Pulmonary artery endothelial cell (primary cell): Measurements from ENCODE around the gene NDUFS7. TPM values are rescaled to one million over a fixed set of nuclear protein-coding genes. Genes with fewer than 3 reads are reported as not detected.
A peak's percentile ranks its signal among the peaks of the same experiment; 100 is the strongest.

Source experiments
- DNase-seq: peaks from one replicate; pipeline ENCODE4 v3.0.0-alpha.2; 2011; ENCODE audit warnings: low read depth, low spot score
- total RNA-seq: library from RNA; depleted of rRNA; stranded (reverse); fragments of >200 nt; gene quantifications from 2 replicates; pipeline ENCODE4 v1.2.3, GENCODE V29; 2014

Gene NDUFS7
- total RNA-seq: 51.7 and 68.7 TPM in 2 replicates

DNA sequence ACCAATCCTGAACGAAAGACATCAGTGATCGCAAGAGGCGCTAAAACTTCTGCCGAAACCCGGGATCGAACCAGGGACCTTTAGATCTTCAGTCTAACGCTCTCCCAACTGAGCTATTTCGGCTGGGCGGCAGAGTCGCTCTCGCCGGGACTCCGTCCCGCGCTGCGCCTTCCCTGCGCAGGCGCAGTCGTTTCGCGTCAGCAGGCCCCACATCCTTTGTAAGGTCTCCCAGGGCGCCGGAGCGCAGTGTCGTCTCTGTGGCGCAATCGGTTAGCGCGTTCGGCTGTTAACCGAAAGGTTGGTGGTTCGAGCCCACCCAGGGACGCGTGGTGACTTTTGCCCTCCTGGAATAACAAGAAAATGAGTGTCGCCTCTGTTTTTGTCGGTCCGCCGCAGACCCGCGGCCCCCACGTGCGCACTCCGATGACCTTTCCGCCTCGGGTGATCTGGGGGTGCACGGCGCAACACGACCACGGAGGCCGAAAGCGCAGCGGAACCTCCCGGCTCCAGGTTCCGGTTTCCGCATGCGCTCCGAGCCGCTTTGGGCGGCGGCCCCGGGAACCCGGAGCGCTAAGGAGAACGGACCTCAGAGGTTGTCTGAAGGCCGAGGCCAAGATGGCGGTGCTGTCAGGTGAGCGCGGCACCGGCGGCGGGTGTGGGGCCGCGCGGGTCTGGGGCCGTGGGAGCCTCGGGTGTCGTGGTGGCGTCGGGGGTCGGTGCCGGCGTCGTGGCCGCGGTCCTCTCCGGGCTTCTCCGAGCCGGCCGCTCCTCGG lies at the start of gene NDUFS7:
TSS of gene NDUFS7 (plus strand) at position 596 of the 773 bp plus-strand sequence. CDS start at position 616, 20 bp downstream.
- peak; percentile 69 for DNase-seq

DNA sequence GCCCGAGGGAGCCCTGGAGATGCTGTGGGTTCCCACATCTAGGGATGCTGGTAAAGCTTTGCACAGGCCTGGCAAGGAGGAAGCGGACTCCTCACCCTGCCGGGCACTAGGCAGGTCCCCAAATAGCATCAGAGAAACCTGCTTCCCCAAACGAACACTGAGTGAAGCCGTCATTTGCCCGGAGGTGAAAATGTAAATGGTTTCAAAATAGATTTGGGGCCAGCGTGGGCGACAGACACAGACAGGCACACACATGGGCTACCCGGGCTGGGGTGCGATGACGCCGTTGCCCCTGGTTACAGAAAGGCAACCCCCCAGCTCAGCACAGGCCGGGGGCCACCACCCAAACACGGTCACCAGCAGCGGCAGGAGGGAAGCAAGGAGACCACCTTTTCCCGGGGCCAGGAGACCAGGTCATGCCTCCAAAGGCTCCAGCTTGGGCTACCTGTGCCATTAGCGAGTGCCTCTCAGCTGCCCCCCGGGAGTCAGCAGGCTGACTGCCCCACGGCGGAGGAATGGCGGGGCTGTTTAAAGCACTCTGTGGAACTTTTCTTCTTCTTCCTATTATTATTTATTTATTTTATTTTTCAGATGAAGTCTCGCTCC lies 47.5 kb upstream of the NDUFS7 start:
- no peak for DNase-seq

DNA sequence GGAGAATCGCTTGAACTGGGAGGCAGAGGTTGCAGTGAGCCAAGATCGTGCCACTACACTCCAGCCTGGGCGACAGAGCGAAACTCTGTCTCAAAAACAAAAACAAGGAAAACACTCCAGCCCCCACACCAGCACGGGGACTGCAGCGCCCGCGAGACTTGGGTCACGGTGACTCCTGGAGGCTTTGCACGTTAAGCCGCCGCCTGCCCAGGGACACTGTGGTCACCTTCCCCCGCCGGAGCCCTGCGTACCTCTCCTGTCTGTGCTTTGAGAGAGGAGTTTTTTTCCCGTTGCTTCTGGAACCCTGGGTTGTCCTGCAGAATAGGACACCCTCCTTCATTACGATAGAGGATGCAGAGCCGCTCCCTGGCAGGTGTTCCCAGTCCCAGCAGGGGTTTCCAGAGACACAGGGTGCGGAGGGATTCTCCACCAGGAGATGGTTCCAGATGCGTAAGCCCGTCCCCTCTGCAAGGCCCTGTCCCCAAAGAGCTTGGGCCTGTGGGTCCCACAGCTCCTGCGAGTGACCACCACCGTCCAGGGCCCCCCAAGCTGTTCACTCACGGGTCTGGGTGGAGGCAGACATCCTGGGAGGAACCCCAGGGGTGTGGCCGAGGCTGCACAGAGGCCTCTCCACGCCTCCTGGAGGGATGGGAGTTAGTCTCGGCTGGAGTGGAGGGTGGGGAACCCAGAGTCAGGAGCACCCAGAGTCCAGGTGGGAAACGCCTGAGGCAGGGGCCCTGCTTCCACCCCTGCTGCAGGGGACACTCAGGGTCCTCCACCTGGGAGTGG lies 42.8 kb upstream of the NDUFS7 start:
- DNase-seq: no peak

DNA sequence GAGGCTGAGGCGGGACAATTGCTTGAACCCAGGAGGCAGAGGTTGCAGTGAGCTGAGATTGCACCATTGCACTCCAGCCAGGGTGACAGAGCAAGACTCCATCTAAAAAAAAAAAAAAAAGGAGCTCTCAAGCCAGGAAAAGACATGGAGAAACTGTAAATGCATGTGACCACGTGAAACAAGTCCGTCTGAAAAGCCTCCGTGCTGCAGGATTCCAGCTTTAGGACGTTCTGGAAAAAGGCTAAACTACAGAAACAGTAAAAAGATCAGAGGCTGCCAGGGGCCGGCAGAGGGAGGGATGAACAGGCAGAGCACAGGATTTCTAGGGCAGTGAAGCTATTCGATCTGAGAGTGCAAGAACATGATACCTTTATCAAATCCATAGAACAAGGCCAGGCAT lies 40.7 kb upstream of the NDUFS7 start:
- no peak for DNase-seq

DNA sequence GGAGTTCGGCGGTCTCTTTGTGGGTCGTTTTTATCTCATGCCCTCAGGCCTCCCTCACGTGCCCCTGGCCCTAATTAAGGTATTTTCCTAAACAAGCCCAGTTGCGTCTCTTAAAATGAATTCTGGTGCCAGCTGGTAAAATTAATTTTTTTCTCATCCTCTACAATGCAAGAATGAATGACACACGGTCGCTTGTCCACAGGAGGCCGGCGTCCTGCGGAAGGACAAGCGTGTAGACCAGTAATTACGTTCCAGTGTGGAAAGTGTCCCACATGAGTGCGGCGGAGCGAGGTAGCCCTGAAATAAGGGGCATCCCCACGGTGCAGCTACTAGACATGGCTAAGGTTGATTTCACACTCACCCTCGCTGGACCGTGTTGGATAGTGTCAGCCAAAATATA lies 34.5 kb upstream of the NDUFS7 start:
- no peak for DNase-seq

DNA sequence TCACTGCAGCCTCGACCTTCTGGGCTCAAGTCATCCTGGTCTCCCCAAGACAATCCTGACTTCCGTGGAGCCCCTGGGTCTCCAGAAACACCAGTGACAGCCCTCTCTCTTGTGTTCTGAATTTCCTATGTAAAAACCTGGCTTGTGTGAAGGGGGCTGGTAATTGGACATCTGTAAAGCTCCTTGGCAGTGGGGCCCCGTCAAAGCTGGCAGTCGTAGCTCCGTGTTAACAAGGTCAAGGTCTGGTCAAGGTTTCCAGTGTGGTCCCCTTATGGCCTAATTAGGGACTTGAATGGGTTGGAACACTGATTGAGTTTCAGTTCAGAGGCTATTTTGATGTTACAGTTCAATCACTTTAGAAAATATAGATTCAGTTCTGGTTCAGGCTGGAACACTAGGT lies 32.8 kb upstream of the NDUFS7 start:
- no peak for DNase-seq

DNA sequence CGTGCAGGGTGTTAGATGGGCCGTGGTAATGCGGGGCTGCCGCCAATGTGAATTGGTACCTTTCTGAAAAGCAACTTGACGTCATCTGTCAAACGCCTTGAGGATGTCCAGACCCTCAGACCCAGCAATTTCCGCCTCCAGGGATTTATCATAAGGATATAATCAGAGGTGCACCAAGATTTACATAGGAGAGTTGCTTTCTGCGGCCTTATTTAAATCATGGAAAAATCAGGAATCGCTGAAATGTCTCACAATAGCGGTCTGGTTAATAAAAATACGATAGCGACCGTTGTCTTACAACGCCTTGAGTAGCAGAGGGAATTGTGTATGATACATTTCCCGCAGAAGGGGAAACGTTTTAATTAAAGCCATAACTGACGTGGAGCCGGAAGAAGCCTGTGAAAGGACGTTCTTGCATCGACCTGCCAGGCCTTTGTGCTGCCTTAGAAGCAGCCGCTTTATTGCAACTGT lies 32.3 kb upstream of the NDUFS7 start:
- DNase-seq: no peak

DNA sequence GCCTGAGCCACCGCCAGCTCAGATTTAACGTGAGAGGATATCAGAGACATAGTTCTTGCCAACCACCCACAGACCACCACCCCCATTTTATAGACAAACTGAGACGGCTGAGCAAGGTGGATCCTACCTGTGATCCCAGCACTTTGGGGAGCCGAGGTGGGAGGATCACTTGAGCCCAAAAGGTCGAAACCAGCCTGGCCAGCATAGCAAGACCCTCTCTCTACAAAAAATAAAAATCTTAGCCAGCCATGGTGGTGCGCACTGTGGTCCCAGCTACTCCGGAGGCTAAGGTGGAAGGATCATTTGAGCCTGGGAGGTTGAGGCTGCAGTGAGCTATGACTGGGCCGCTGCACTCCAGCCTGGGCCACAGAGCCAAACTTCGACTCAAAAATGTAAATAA lies 30.6 kb upstream of the NDUFS7 start:
- no peak for DNase-seq

DNA sequence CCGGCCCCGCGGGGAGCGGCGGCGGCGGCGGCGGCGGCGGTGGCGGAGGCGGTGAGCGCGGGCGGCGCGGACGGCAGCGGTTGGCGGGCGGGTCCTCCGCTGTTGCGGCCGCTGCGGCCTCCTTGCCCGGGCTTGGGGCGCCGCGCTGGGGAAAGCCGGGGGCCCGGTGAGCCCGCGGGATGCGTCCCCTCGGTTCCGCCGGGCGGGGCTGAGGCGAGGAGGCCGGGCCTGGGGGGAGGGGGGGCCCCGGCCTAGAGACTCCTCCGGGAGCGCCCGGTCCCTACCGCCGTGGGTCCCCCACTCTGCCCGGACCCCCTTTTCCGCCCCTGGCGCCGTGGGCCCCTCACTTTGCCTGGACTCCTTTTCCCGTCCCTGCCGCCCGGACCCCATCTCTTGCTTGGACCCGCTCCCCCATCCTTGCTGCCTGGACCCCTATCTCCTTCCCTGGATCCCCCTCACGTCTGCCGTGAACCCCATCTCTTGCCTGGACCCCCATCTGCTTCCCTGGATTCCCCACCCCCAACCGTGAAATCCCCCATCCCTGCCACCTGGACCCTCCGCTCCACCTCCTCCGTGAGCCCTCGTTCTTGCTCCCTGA lies 28.6 kb upstream of the NDUFS7 start:
- DNase-seq: no peak

DNA sequence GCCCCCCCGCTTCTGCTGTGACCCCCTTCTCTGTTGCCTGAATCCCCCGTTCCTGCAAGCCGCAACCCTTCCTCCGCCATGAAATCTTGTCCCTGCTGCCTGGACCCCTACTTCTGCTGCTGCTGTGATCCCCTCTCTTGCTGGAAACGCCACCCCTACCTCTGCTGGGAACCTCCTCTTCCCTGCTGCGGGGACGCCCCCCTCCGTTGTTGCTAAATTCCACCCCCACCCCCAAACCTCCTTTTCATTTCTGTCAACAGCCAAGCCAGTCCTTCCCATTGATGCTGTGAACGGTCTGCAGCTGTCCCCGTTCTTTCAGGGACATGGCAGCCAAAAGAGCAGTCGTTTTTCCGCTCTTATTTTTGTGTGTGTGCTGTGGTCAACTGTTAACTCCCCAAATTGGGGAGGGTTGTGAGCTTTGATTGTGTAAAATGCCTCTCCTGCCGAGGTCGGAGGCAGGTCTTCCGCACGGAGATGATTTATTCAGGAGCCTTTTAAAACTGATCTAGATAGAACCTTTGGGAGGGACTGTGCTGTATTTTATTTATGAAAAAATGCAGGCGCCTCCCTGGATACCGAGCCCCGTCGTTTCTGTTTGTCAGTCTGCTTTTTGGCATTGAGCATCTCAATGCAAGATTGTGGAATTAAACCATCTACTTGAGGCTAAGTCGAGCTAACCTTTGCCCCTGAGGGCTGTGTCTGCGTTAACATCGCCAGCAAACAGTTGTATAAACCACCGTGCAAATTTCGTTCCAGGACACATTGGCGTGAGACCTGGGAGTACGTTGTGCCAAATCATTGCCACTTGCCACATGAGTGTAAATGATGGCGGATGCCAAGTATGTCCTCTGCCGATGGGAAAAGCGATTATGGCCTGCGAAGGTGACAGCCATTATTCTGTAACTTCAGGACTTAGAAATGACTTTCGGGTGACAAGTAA lies 27.9 kb upstream of the NDUFS7 start:
- DNase-seq: no peak

DNA sequence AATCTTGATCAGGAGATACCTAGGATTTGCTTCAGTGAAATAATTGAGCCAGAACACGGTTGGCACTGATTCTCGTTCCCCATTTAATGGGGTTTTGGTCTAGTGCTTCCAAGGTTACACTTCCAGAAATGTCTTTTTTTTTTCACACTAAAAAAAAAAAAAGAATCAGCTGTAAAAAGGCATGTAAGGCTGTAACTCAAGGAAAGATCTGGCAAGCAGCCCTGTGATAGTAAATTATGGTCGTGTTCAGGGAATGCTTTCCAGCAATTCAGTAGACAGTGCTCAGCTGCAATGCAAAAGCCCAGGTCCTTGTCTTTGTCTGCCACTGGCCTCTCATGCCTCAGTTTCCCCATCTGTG lies 27.2 kb upstream of the NDUFS7 start:
- no peak for DNase-seq

DNA sequence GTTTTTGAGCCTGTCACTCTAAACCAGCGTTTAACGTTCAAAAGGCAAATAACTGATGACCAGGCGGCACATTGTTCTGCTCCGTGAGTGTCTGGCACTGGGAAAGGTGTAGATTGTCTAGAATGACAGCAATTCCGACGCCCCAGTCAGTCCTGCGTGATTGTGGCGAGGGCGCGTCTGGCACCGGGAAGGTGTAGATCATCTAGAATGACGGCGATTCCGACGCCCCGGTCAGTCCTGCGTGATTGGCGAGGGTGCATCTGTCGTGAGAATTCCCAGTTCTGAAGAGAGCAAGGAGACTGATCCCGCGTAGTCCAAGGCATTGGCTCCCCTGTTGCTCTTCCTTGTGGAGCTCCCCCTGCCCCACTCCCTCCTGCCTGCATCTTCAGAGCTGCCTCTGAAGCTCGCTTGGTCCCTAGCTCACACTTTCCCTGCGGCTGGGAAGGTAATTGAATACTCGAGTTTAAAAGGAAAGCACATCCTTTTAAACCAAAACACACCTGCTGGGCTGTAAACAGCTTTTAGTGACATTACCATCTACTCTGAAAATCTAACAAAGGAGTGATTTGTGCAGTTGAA lies 26.1 kb upstream of the NDUFS7 start:
- no peak for DNase-seq

DNA sequence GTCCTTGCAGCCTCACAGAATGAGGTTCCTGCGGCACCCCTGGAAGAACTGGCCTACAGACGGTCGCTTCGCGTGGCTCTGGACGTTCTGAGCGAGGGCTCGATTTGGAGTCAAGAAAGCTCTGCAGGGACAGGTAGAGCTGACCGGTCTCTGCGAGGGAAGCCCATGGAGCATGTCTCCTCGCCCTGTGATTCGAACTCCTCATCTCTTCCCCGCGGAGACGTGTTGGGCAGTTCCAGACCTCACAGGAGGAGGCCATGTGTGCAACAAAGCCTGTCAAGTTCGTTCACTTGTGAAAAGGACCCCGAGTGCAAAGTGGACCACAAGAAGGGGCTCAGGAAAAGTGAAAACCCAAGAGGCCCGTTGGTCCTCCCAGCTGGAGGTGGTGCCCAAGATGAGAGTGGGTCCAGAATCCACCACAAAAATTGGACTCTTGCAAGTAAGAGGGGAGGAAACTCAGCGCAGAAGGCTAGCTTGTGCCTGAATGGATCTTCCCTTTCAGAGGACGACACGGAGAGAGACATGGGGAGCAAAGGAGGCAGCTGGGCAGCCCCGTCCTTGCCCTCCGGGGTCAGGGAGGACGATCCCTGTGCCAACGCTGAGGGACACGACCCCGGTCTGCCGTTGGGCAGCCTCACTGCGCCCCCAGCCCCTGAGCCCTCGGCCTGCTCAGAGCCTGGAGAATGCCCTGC lies 23.4 kb upstream of the NDUFS7 start:
- DNase-seq: no peak

DNA sequence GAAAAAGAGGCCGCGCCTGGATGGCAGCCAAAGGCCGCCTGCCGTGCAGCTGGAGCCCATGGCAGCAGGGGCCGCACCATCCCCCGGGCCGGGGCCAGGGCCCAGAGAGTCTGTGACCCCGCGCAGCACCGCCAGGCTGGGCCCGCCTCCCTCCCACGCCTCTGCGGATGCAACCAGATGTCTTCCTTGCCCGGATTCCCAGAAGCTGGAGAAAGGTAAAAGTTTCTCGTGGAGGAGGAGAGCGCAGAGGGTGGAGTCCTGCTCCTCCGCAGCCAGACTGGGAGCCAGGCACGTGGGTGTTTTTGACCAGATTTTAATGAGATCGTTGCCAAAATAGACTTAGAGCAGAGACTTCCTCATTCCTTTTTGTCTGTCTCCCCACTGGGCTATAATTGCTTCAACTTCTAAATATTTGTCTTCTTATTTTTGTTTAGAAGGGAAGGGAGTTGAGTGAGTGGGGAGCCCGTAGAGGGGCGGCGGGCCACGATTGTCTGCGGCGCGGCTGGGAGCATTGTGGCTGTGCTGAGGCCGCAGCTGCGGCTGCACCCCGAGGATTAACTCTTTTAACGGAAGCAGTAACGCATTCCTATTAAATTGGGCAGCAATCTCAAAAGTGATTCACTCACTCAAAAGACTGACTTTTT lies 22.8 kb upstream of the NDUFS7 start:
- DNase-seq: no peak

DNA sequence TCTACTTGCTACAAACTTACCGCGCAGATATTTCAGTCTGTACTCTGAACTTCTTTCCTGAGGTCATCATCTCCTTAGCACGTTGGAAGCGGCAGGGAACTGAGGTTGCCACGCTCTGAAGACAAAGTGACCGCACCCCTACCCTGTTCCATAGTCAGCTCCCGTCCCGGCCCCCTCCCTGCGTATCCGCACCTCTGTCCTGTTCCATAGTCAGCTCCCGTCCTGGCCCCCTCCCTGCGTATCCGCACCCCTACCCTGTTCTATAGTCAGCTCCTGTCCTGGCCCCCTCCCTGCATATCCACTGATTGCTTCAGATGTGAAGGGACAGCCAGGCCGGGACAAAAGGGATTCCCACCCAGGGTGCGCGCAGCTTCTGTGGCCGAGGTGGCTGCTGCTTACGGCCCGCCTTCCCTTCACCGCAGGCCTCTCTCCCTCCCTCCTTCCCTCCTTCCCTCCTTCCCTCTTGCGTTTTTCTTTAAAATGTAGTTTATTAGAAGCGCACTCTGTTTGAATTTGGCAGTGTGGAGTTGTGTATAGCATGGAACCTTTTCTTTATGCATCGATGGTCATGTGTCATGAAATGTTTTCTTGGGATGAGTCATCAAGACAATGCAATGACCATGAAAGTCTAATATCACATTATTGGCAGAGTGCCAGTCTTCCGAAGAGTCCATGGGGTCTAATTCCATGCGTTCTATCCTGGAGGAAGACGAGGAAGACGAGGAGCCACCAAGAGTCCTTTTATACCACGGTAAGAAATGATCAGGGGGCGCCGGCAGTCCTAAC lies 21.9 kb upstream of the NDUFS7 start:
- no peak for DNase-seq

DNA sequence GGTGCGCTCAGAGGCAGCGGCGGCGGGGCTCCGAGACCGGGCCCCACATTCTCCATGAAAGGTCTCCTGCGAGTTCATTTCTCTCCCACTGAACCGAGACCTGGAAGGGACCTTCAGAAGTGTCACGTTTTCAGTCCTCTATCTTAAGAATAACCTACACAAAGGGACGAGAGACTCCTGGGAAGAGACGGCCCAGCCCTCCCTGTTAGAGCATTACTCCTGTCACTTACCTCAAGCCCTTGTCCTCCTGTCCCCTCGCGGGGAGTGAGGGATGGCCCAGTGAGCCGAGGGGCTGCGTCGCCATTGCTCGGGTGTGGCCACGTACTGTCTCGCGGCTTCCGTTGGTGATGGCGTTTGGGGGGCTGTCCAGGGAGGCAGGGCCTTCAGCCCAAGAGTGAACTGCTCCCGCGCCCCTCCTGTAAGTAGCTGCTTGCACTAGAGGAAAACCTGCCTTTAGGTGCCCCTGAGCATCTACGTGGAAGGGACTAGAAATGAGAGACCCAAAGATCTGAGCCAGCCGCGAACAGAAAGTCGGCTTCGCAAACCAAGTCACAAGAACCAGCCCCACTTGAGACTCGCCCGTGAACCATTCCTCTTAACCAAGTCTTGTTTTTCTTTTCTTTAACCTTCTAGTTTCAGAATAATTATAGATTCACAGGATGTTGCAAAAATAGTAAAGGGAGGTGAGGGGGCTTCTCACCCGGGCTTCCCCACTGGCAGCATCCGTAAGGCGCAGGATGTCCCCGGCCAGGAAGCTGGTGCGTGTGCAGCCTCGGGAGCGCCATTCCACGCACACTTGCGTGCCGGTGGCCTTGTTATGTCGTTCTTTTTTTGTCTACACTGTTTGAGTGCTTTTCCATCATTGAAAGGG lies 21.1 kb upstream of the NDUFS7 start:
- DNase-seq: no peak

DNA sequence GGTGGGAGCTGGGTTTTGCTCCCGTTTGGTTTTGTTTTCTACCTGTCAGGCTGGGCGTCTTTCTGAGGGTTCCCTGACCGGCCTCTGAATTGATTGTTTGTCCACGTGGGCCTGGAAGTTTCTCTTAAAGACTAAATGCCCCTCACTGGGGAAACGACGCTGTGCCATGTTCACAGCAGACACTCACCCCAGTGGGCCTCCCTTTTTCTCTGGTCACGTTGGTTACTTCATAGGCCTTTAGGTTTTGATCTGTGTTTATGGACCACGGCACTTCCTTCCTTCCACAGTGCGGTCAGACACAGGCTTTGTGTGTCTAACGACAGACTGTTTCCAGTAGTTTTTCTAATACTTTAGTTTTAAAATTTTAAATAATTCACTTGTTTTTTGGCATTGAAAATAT lies 20.1 kb upstream of the NDUFS7 start:
- no peak for DNase-seq
